Activated CD8-positive, alpha-beta memory T cell treated with anti-CD3 and anti-CD28 coated beads for 4 hours (primary cell): ENCODE results near the gene SPNS1.
"Not testable (repeated sequence)": the region's sequence is repeated elsewhere in the genome, so short reads cannot be mapped to it uniquely, and the experiment has no call there.

Experiments
- DNase-seq, 2 donors: peaks; one replicate each; pipeline ENCODE4 v3.0.0-alpha.2; 2020; ENCODE audit warnings: low read depth in 2 of 2

The SPNS1 gene

GRCh38 chr16:28990375-28991040 lies 15.9 kb downstream of the SPNS1 start:
- DNase-seq: peak; percentile 48 to 59

GRCh38 chr16:28991687-28992086 lies 17.1 kb downstream of the SPNS1 start:
- DNase-seq: no peak

GRCh38 chr16:28992496-28992895 lies 17.9 kb downstream of the SPNS1 start:
- no peak for DNase-seq

- no peak for DNase-seq
Observed at GRCh38 chr16:28998837-28999236, 24.3 kb downstream of the SPNS1 start.

- DNase-seq: no peak
Observed at GRCh38 chr16:28999577-28999976, 25.0 kb downstream of the SPNS1 start.

- no peak for DNase-seq
Observed at GRCh38 chr16:29000019-29000418, 25.4 kb downstream of the SPNS1 start.

GRCh38 chr16:29004496-29005139 lies 30.0 kb downstream of the SPNS1 start:
- DNase-seq: not testable (repeated sequence)

GRCh38 chr16:29007730-29008593 lies 33.4 kb downstream of the SPNS1 start:
- DNase-seq: peak; percentile 41 to 63

GRCh38 chr16:29009050-29009837 lies 34.7 kb downstream of the SPNS1 start:
- DNase-seq: peak in 1 of 2 donors; percentile 39

- DNase-seq: no peak
Observed at GRCh38 chr16:29009838-29010166, 35.2 kb downstream of the SPNS1 start.

- no peak for DNase-seq
Observed at GRCh38 chr16:29011112-29011511, 36.5 kb downstream of the SPNS1 start.

- no peak for DNase-seq
Observed at GRCh38 chr16:29011851-29012250, 37.3 kb downstream of the SPNS1 start.

GRCh38 chr16:29012913-29013553 lies 38.5 kb downstream of the SPNS1 start:
- DNase-seq: no peak

GRCh38 chr16:29014561-29015069 lies 40.0 kb downstream of the SPNS1 start:
- no peak for DNase-seq

- DNase-seq: no peak
Observed at GRCh38 chr16:29022196-29022595, 47.6 kb downstream of the SPNS1 start.

GRCh38 chr16:29023279-29024277 lies 49.0 kb downstream of the SPNS1 start:
- DNase-seq: no peak

GRCh38 chr16:29024278-29024677 lies 49.7 kb downstream of the SPNS1 start:
- no peak for DNase-seq

- DNase-seq: no peak
Observed at GRCh38 chr16:29025218-29025617, 50.6 kb downstream of the SPNS1 start.

- DNase-seq: no peak
Observed at GRCh38 chr16:29025735-29026134, 51.2 kb downstream of the SPNS1 start.
